Vagina (tissue), 2 donors: ENCODE results near the gene TMEM100. TPM values are rescaled to one million over a fixed set of nuclear protein-coding genes. Genes with fewer than 3 reads are reported as not detected.

ENCODE experiments used
- DNase-seq, 2 donors: peaks; one replicate each; pipeline ENCODE4 v3.0.0-alpha.2; 2017; ENCODE audit errors: extremely low spot score in 2 of 2
- H3K27ac ChIP-seq: fragments of 200-600 bp; sonication (generic); one replicate; pipeline ENCODE4 v1.5.1; 2019
- H3K27me3 ChIP-seq: fragments of 200-600 bp; sonication (generic); one replicate; pipeline ENCODE4 v1.5.1; 2019
- H3K36me3 ChIP-seq, 2 donors: fragments of 200-600 bp; sonication (generic); one replicate each; pipeline ENCODE4 v1.5.1; 2017 to 2019
- H3K4me1 ChIP-seq: fragments of 200-600 bp; sonication (generic); one replicate; pipeline ENCODE4 v1.5.1; 2019
- H3K4me3 ChIP-seq, 2 donors: fragments of 200-600 bp; sonication (generic); 1 replicate in 1 of 2; 2 replicates in 1 of 2; pipeline ENCODE4 v1.5.1; 2016 to 2019
- H3K9me3 ChIP-seq: fragments of 200-600 bp; sonication (generic); one replicate; pipeline ENCODE4 v1.5.1; 2019
- CTCF ChIP-seq, 3 experiments: fragments of 450-650 bp in 2 of 3; fragments of 200-600 bp in 1 of 3; sonication (generic) in 1 of 3; IDR thresholded peaks; one replicate each; pipeline ENCODE4 v1.5.1; 2017 to 2019; ENCODE audit warnings: antibody characterized with exemption in 3 of 3, mild to moderate bottlenecking in 2 of 3, moderate library complexity in 2 of 3
- POLR2A ChIP-seq, 2 donors: fragments of 450-650 bp; IDR thresholded peaks; one replicate each; pipeline ENCODE4 v1.6.1; 2017; ENCODE audit warnings: antibody characterized with exemption in 2 of 2, mild to moderate bottlenecking in 2 of 2, moderate library complexity in 2 of 2
- POLR2AphosphoS5 ChIP-seq, 2 donors: sonication (generic); formaldehyde crosslinking; IDR thresholded peaks; one replicate each; pipeline ENCODE4 v1.9.0; 2017; ENCODE audit warnings: antibody characterized with exemption in 2 of 2, mild to moderate bottlenecking in 2 of 2, low read depth in 1 of 2; ENCODE audit not compliant: insufficient read depth in 1 of 2
- intact Hi-C: fragments of 100-400 bp; cut with DNase I; formaldehyde crosslinking; loops from one replicate; pipeline ENCODE4 v1.15.1; 2023
- total RNA-seq: library from RNA; depleted of rRNA; stranded (reverse); fragments of >200 nt; gene quantifications from one replicate; pipeline ENCODE4 v1.2.3, GENCODE V29; 2016

Gene TMEM100
- total RNA-seq, 1 donor from 2014 or later: 20.6 TPM

GRCh38 chr17:55730808-55731207 is 8.1 kb upstream of the TMEM100 start:
- DNase-seq: no peak
- intact Hi-C loops: no loop called here

GRCh38 chr17:55730380-55730779 is 7.7 kb upstream of the TMEM100 start:
- H3K4me1 ChIP-seq: peaks cover 59% of the 10 kb centered on the region
- peak overlapping the region; percentile 81 for H3K27ac ChIP-seq
- H3K27me3 ChIP-seq: no peaks in the 10 kb centered on the region
- no peak overlapping the region for H3K4me3 ChIP-seq
- DNase-seq: no peak
- intact Hi-C loops: no loop called here
- no peaks in the 10 kb centered on the region for H3K36me3 ChIP-seq
- H3K9me3 ChIP-seq: no peaks in the 10 kb centered on the region
- TF ChIP-seq CTCF (IDR thresholded peaks at IDR 0.05): no peak
- no peak for TF ChIP-seq POLR2A (IDR thresholded peaks at IDR 0.05)
- no peak for TF ChIP-seq POLR2AphosphoS5 (IDR thresholded peaks at IDR 0.05; ENCODE audit: insufficient read depth in 1 of 2, low read depth in 1 of 2)

More at GRCh38 chr17:55730808-55731207, 8.1 kb upstream of the TMEM100 start:
- TF ChIP-seq CTCF (IDR thresholded peaks at IDR 0.05) (no peak), POLR2A (IDR thresholded peaks at IDR 0.05) (no peak), POLR2AphosphoS5 (IDR thresholded peaks at IDR 0.05; ENCODE audit: insufficient read depth in 1 of 2, low read depth in 1 of 2) (no peak)
- H3K9me3 ChIP-seq: no peaks in the 10 kb centered on the region
- H3K36me3 ChIP-seq: no peaks in the 10 kb centered on the region
- peak overlapping the region; percentile 81 for H3K27ac ChIP-seq
- H3K4me3 ChIP-seq: no peak overlapping the region
- H3K27me3 ChIP-seq: no peaks in the 10 kb centered on the region
- H3K4me1 ChIP-seq: peaks cover 55% of the 10 kb centered on the region

- TF ChIP-seq POLR2A (IDR thresholded peaks at IDR 0.05) (no peak), CTCF (IDR thresholded peaks at IDR 0.05) (no peak), POLR2AphosphoS5 (IDR thresholded peaks at IDR 0.05; ENCODE audit: insufficient read depth in 1 of 2, low read depth in 1 of 2) (no peak)
- Histone ChIP-seq H3K27ac (no peak overlapping the region), H3K4me1 (peaks cover 68% of the 10 kb centered on the region), H3K4me3 (no peak overlapping the region), H3K27me3 (no peaks in the 10 kb centered on the region), H3K9me3 (no peaks in the 10 kb centered on the region), H3K36me3 (no peaks in the 10 kb centered on the region)
- intact Hi-C loops: loop anchor here (10.0 kb wide), 1 partner anchor 205 kb away; no protein-coding TSS in a partner anchor
- no peak for DNase-seq
Measured at GRCh38 chr17:55729484-55729883, 6.8 kb upstream of the TMEM100 start.

GRCh38 chr17:55728833-55729232 is 6.2 kb upstream of the TMEM100 start:
- no peak for DNase-seq
- Histone ChIP-seq H3K4me3 (no peak overlapping the region), H3K27ac (peak overlapping the region; percentile 41), H3K27me3 (no peaks in the 10 kb centered on the region), H3K4me1 (peaks cover 72% of the 10 kb centered on the region), H3K36me3 (no peaks in the 10 kb centered on the region), H3K9me3 (no peaks in the 10 kb centered on the region)
- intact Hi-C loops: loop anchor here (10.0 kb wide), 1 partner anchor 204 kb away; no protein-coding TSS in a partner anchor
- TF ChIP-seq POLR2AphosphoS5 (IDR thresholded peaks at IDR 0.05; ENCODE audit: insufficient read depth in 1 of 2, low read depth in 1 of 2) (no peak), POLR2A (IDR thresholded peaks at IDR 0.05) (no peak), CTCF (IDR thresholded peaks at IDR 0.05) (no peak)

GRCh38 chr17:55728361-55728760 is 5.7 kb upstream of the TMEM100 start:
- intact Hi-C loops: loop anchor here (10.0 kb wide), 1 partner anchor 204 kb away; no protein-coding TSS in a partner anchor
- H3K27ac ChIP-seq: peak overlapping the region; percentile 41

More at GRCh38 chr17:55728361-55728760, 5.7 kb upstream of the TMEM100 start:
- Histone ChIP-seq H3K36me3 (no peaks in the 10 kb centered on the region), H3K4me1 (peaks cover 73% of the 10 kb centered on the region), H3K27me3 (no peaks in the 10 kb centered on the region), H3K9me3 (no peaks in the 10 kb centered on the region), H3K4me3 (no peak overlapping the region)
- DNase-seq: no peak
- TF ChIP-seq CTCF (IDR thresholded peaks at IDR 0.05) (no peak), POLR2AphosphoS5 (IDR thresholded peaks at IDR 0.05; ENCODE audit: insufficient read depth in 1 of 2, low read depth in 1 of 2) (no peak), POLR2A (IDR thresholded peaks at IDR 0.05) (no peak)
